Keratinocyte (primary cell): ENCODE data around the gene BCAT1.

Source experiments
- EZH2 ChIP-seq: IDR thresholded peaks from one replicate; pipeline ENCODE4 v1.6.1; 2012; ENCODE audit warnings: inconsistent platforms, mild to moderate bottlenecking, low read length, moderate library complexity
- TF ChIP-seq, protein P1 (sequence below), 3 experiments: IDR thresholded peaks in 1 of 3; conservative IDR thresholded peaks in 1 of 3; optimal IDR thresholded peaks in 1 of 3; 2 replicates in 2 of 3; 3 replicates in 1 of 3; pipeline versions ENCODE3 to v1.5.1; 2011; ENCODE audit warnings: low read length in 3 of 3, mild to moderate bottlenecking in 3 of 3, moderate library complexity in 2 of 3, control low read depth in 1 of 3, inconsistent platforms in 1 of 3; ENCODE audit not compliant: insufficient read depth in 2 of 3; ENCODE audit errors: extremely low read depth in 1 of 3

DNA sequence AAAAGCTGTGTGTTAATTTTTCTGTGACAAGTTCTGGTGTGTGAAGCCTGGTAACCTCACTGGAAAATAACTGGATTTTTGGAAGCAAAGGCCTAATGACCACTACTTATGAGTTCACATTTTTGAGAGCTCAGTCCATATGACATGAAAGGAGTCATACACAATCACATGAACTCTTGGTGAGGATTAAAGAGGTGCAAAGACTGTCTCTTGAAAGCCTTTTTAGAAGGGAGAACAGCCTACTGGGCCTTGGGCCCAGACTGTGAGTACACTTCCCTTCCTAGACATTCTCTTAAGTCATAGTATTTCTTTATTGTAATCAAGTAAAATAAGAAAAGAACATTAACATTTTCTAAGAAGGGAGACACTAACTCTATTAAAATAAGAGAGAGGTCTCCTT lies 176.1 kb downstream of the BCAT1 start:
- TF ChIP-seq, protein P1, sequence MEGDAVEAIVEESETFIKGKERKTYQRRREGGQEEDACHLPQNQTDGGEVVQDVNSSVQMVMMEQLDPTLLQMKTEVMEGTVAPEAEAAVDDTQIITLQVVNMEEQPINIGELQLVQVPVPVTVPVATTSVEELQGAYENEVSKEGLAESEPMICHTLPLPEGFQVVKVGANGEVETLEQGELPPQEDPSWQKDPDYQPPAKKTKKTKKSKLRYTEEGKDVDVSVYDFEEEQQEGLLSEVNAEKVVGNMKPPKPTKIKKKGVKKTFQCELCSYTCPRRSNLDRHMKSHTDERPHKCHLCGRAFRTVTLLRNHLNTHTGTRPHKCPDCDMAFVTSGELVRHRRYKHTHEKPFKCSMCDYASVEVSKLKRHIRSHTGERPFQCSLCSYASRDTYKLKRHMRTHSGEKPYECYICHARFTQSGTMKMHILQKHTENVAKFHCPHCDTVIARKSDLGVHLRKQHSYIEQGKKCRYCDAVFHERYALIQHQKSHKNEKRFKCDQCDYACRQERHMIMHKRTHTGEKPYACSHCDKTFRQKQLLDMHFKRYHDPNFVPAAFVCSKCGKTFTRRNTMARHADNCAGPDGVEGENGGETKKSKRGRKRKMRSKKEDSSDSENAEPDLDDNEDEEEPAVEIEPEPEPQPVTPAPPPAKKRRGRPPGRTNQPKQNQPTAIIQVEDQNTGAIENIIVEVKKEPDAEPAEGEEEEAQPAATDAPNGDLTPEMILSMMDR (optimal IDR thresholded peaks at IDR 0.05 in 1 of 3, IDR thresholded peaks at IDR 0.05 in 1 of 3, conservative IDR thresholded peaks at IDR 0.05 in 1 of 3; ENCODE audit: extremely low read depth in 1 of 3, insufficient read depth in 2 of 3, low read length in 3 of 3), result no peak
- TF ChIP-seq EZH2, result no peak
